Measurements from ENCODE around the gene RNF169. TPM values are rescaled to one million over a fixed set of nuclear protein-coding genes. Genes with fewer than 3 reads are reported as not detected.

RNF169 gene
- total RNA-seq, 1 donor from 2014 or later = 16.3 TPM

- no peak for DNase-seq (ENCODE audit: low read depth)
- no peaks in the 10 kb centered on the region for H3K27me3 ChIP-seq (ENCODE audit: control insufficient read depth, insufficient read depth, low read length)
- TF ChIP-seq CTCF (IDR thresholded peaks at IDR 0.05; ENCODE audit: insufficient read depth, low read length, poor library complexity, severe bottlenecking) = no peak
- H3K36me3 ChIP-seq (ENCODE audit: control insufficient read depth, insufficient read depth, low read length) = no peaks in the 10 kb centered on the region
- no peak overlapping the region for H3K4me3 ChIP-seq (ENCODE audit: low read depth, low read length)
Measured at GRCh38 chr11:74742070-74742469, 6.6 kb upstream of the RNF169 start.

- no peak for TF ChIP-seq CTCF (IDR thresholded peaks at IDR 0.05; ENCODE audit: insufficient read depth, low read length, poor library complexity, severe bottlenecking)
- DNase-seq (ENCODE audit: low read depth) = no peak
- no peaks in the 10 kb centered on the region for H3K36me3 ChIP-seq (ENCODE audit: control insufficient read depth, insufficient read depth, low read length)
- no peaks in the 10 kb centered on the region for H3K27me3 ChIP-seq (ENCODE audit: control insufficient read depth, insufficient read depth, low read length)
- no peak overlapping the region for H3K4me3 ChIP-seq (ENCODE audit: low read depth, low read length)
Measured at GRCh38 chr11:74743640-74744039, 5.0 kb upstream of the RNF169 start.

GRCh38 chr11:74744277-74744676, 4.4 kb upstream of the RNF169 start:
- DNase-seq (ENCODE audit: low read depth) = no peak
- H3K4me3 ChIP-seq (ENCODE audit: low read depth, low read length) = no peak overlapping the region
- no peaks in the 10 kb centered on the region for H3K27me3 ChIP-seq (ENCODE audit: control insufficient read depth, insufficient read depth, low read length)
- TF ChIP-seq CTCF (IDR thresholded peaks at IDR 0.05; ENCODE audit: insufficient read depth, low read length, poor library complexity, severe bottlenecking) = no peak
- no peaks in the 10 kb centered on the region for H3K36me3 ChIP-seq (ENCODE audit: control insufficient read depth, insufficient read depth, low read length)

- no peak for DNase-seq (ENCODE audit: low read depth)
- TF ChIP-seq CTCF (IDR thresholded peaks at IDR 0.05; ENCODE audit: insufficient read depth, low read length, poor library complexity, severe bottlenecking) = no peak
Measured at GRCh38 chr11:74746868-74747267, 1.8 kb upstream of the RNF169 start.

GRCh38 chr11:74749127-74749964, 697 bp downstream of the RNF169 start:
- DNase-seq (ENCODE audit: low read depth) = no peak

More at GRCh38 chr11:74746868-74747267, 1.8 kb upstream of the RNF169 start:
- Histone ChIP-seq H3K27me3 (ENCODE audit: control insufficient read depth, insufficient read depth, low read length) (no peaks in the 10 kb centered on the region), H3K4me3 (ENCODE audit: low read depth, low read length) (no peak overlapping the region), H3K36me3 (ENCODE audit: control insufficient read depth, insufficient read depth, low read length) (no peaks in the 10 kb centered on the region)

More at GRCh38 chr11:74749127-74749964, 697 bp downstream of the RNF169 start:
- no peak for TF ChIP-seq CTCF (IDR thresholded peaks at IDR 0.05; ENCODE audit: insufficient read depth, low read length, poor library complexity, severe bottlenecking)
- H3K36me3 ChIP-seq (ENCODE audit: control insufficient read depth, insufficient read depth, low read length) = no peaks in the 10 kb centered on the region
- H3K4me3 ChIP-seq (ENCODE audit: low read depth, low read length) = peak overlapping the region; percentile 51
- H3K27me3 ChIP-seq (ENCODE audit: control insufficient read depth, insufficient read depth, low read length) = no peaks in the 10 kb centered on the region
